GM18861 (cell line): ENCODE measurements around the gene BANF2.
"Not testable (repeated sequence)": the region's sequence is repeated elsewhere in the genome, so short reads cannot be mapped to it uniquely, and the experiment has no call there.

Experiments
- ATAC-seq: cut with Tn5 transposase; IDR thresholded peaks from one replicate; pipeline ENCODE4 v1.9.1; 2021; ENCODE audit not compliant: unreplicated experiment

BANF2 gene

GRCh38 chr20:17761604-17762003 is 61.8 kb downstream of the BANF2 start:
- no peak for ATAC-seq

- ATAC-seq: no peak
Measured at GRCh38 chr20:17762243-17762872, 62.6 kb downstream of the BANF2 start.

- no peak for ATAC-seq
Measured at GRCh38 chr20:17762873-17763557, 63.2 kb downstream of the BANF2 start.

- no peak for ATAC-seq
Measured at GRCh38 chr20:17765017-17765416, 65.3 kb downstream of the BANF2 start.

GRCh38 chr20:17765584-17765983 is 65.8 kb downstream of the BANF2 start:
- ATAC-seq: no peak

- ATAC-seq: no peak
Measured at GRCh38 chr20:17766226-17766625, 66.5 kb downstream of the BANF2 start.

GRCh38 chr20:17767624-17768023 is 67.9 kb downstream of the BANF2 start:
- ATAC-seq: no peak

- ATAC-seq: no peak
Measured at GRCh38 chr20:17768271-17768670, 68.5 kb downstream of the BANF2 start.

GRCh38 chr20:17769716-17770115 is 70.0 kb downstream of the BANF2 start:
- not testable (repeated sequence) for ATAC-seq

- ATAC-seq: no peak
Measured at GRCh38 chr20:17771206-17772004, 71.6 kb downstream of the BANF2 start.

- no peak for ATAC-seq
Measured at GRCh38 chr20:17772005-17772343, 72.2 kb downstream of the BANF2 start.

GRCh38 chr20:17773619-17774018 is 73.9 kb downstream of the BANF2 start:
- no peak for ATAC-seq

- ATAC-seq: no peak
Measured at GRCh38 chr20:17775600-17775999, 75.8 kb downstream of the BANF2 start.

- ATAC-seq: no peak
Measured at GRCh38 chr20:17776551-17776950, 76.8 kb downstream of the BANF2 start.

GRCh38 chr20:17779011-17779410 is 79.2 kb downstream of the BANF2 start:
- ATAC-seq: not testable (repeated sequence)

GRCh38 chr20:17782768-17783167 is 83.0 kb downstream of the BANF2 start:
- no peak for ATAC-seq

GRCh38 chr20:17783671-17784070 is 83.9 kb downstream of the BANF2 start:
- ATAC-seq: no peak

- no peak for ATAC-seq
Measured at GRCh38 chr20:17785007-17785406, 85.2 kb downstream of the BANF2 start.
